Neural progenitor cell (in vitro differentiated cells): ENCODE results near the gene PRDX6. TPM values are rescaled to one million over a fixed set of nuclear protein-coding genes. Genes with fewer than 3 reads are reported as not detected.

Source experiments
- DNase-seq: peaks from one replicate; pipeline ENCODE4 v3.0.0-alpha.2; 2016; ENCODE audit warnings: low spot score
- H2AFZ ChIP-seq: fragments of 200-600 bp; sonication (generic); replicated peaks from 2 replicates; pipeline ENCODE4 v1.6.1; 2016; ENCODE audit warnings: antibody characterized with exemption
- H3F3A ChIP-seq: fragments of 200-600 bp; sonication (generic); 2 replicates; pipeline ENCODE4 v1.6.1; 2016; ENCODE audit warnings: antibody characterized with exemption, low read depth
- H3K27ac ChIP-seq: fragments of 200-600 bp; sonication (generic); 2 replicates; pipeline ENCODE4 v1.5.1; 2016; ENCODE audit warnings: mild to moderate bottlenecking
- H3K27me3 ChIP-seq: fragments of 200-600 bp; sonication (generic); 2 replicates; pipeline ENCODE4 v1.6.1; 2016; ENCODE audit warnings: mild to moderate bottlenecking, moderate library complexity
- H3K36me3 ChIP-seq: fragments of 200-600 bp; sonication (generic); 2 replicates; pipeline ENCODE4 v1.5.1; 2016
- H3K4me1 ChIP-seq: fragments of 200-600 bp; sonication (generic); 2 replicates; pipeline ENCODE4 v1.6.1; 2016; ENCODE audit warnings: mixed run types
- H3K4me2 ChIP-seq: fragments of 200-600 bp; sonication (generic); 2 replicates; pipeline ENCODE4 v1.6.1; 2016
- H3K4me3 ChIP-seq: fragments of 200-600 bp; sonication (generic); 2 replicates; pipeline ENCODE4 v1.5.1; 2016
- H3K79me2 ChIP-seq: fragments of 200-600 bp; sonication (generic); 2 replicates; pipeline ENCODE4 v1.6.1; 2016; ENCODE audit warnings: low read depth
- H3K9ac ChIP-seq: fragments of 200-600 bp; sonication (generic); 2 replicates; pipeline ENCODE4 v1.6.1; 2016
- H3K9me3 ChIP-seq: fragments of 200-600 bp; sonication (generic); 2 replicates; pipeline ENCODE4 v1.5.1; 2016; ENCODE audit warnings: low read depth
- H4K20me1 ChIP-seq: fragments of 200-600 bp; sonication (generic); 2 replicates; pipeline ENCODE4 v1.6.1; 2016; ENCODE audit warnings: low read depth
- H3K27ac Mint-ChIP-seq: 3 replicates; pipeline ENCODE4 v1.8.0; 2021; ENCODE audit warnings: mixed read lengths
- H3K27me3 Mint-ChIP-seq: 2 replicates; pipeline ENCODE4 v1.8.0; 2022; ENCODE audit warnings: low read depth, mild to moderate bottlenecking, inconsistent platforms, moderate library complexity, mixed read lengths; ENCODE audit not compliant: insufficient read depth
- H3K36me3 Mint-ChIP-seq: 3 replicates; pipeline ENCODE4 v1.8.0; 2021; ENCODE audit warnings: mixed read lengths
- H3K4me1 Mint-ChIP-seq: 3 replicates; pipeline ENCODE4 v1.8.0; 2021; ENCODE audit warnings: mixed read lengths
- H3K4me3 Mint-ChIP-seq: 3 replicates; pipeline ENCODE4 v1.8.0; 2021; ENCODE audit warnings: mild to moderate bottlenecking, moderate library complexity, mixed read lengths
- H3K9me3 Mint-ChIP-seq: 3 replicates; pipeline ENCODE4 v1.8.0; 2020; ENCODE audit warnings: mixed read lengths
- EZH2 ChIP-seq: fragments of 200-600 bp; sonication (generic); IDR thresholded peaks from 2 replicates; pipeline ENCODE4 v1.6.1; 2017; ENCODE audit warnings: antibody characterized with exemption, mild to moderate bottlenecking, moderate library complexity
- EZH2phosphoT487 ChIP-seq: fragments of 200-600 bp; sonication (generic); IDR thresholded peaks from 2 replicates; pipeline ENCODE4 v1.6.1; 2017; ENCODE audit warnings: antibody characterized with exemption
- total RNA-seq: library from RNA; depleted of rRNA; stranded (reverse); fragments of >200 nt; gene quantifications from 2 replicates; pipeline ENCODE4 v1.2.3, GENCODE V29; 2015; ENCODE audit warnings: low replicate concordance
- TF ChIP-seq, protein P1 (sequence below): fragments of 200-600 bp; sonication (generic); IDR thresholded peaks from 2 replicates; pipeline ENCODE4 v1.5.1; 2017; ENCODE audit warnings: antibody characterized with exemption, mild to moderate bottlenecking

PRDX6 gene
- total RNA-seq, 1 donor from 2014 or later: 441 TPM

GRCh38 chr1:173484276-173484675 lies 7.1 kb downstream of the PRDX6 start:
- Histone ChIP-seq H3K9me3 (no peaks in the 10 kb centered on the region), H3K36me3 (peaks cover 49% of the 10 kb centered on the region), H3K79me2 (peaks cover 41% of the 10 kb centered on the region), H3K9ac (no peak overlapping the region), H3K27me3 (no peaks in the 10 kb centered on the region), H2AFZ (no peak overlapping the region), H4K20me1 (peaks cover 33% of the 10 kb centered on the region), H3K4me2 (no peak overlapping the region), H3F3A (peaks cover 13% of the 10 kb centered on the region), H3K4me3 (no peak overlapping the region), H3K4me1 (peaks cover 8% of the 10 kb centered on the region), H3K27ac (no peak overlapping the region)
- Mint-ChIP-seq H3K4me1 (peaks cover 16% of the 10 kb centered on the region), H3K27me3 (peaks cover 2% of the 10 kb centered on the region), H3K27ac (no peak overlapping the region), H3K4me3 (no peak overlapping the region), H3K9me3 (no peaks in the 10 kb centered on the region), H3K36me3 (peaks cover 64% of the 10 kb centered on the region)
- DNase-seq: no peak
- TF ChIP-seq, protein P1, sequence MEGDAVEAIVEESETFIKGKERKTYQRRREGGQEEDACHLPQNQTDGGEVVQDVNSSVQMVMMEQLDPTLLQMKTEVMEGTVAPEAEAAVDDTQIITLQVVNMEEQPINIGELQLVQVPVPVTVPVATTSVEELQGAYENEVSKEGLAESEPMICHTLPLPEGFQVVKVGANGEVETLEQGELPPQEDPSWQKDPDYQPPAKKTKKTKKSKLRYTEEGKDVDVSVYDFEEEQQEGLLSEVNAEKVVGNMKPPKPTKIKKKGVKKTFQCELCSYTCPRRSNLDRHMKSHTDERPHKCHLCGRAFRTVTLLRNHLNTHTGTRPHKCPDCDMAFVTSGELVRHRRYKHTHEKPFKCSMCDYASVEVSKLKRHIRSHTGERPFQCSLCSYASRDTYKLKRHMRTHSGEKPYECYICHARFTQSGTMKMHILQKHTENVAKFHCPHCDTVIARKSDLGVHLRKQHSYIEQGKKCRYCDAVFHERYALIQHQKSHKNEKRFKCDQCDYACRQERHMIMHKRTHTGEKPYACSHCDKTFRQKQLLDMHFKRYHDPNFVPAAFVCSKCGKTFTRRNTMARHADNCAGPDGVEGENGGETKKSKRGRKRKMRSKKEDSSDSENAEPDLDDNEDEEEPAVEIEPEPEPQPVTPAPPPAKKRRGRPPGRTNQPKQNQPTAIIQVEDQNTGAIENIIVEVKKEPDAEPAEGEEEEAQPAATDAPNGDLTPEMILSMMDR: no peak
- TF ChIP-seq EZH2: no peak
- TF ChIP-seq EZH2phosphoT487: no peak

GRCh38 chr1:173485401-173485800 lies 8.3 kb downstream of the PRDX6 start:
- Histone ChIP-seq H3K4me1 (no peaks in the 10 kb centered on the region), H3K9ac (no peak overlapping the region), H3K79me2 (peaks cover 30% of the 10 kb centered on the region), H2AFZ (no peak overlapping the region), H3K9me3 (no peaks in the 10 kb centered on the region), H3K4me2 (no peak overlapping the region), H3K27ac (no peak overlapping the region), H3K4me3 (no peak overlapping the region), H3K36me3 (peaks cover 49% of the 10 kb centered on the region), H3F3A (peaks cover 16% of the 10 kb centered on the region), H4K20me1 (peaks cover 21% of the 10 kb centered on the region), H3K27me3 (no peaks in the 10 kb centered on the region)
- H3K4me3 Mint-ChIP-seq: no peak overlapping the region
- H3K27ac Mint-ChIP-seq: no peak overlapping the region
- peaks cover 4% of the 10 kb centered on the region for H3K27me3 Mint-ChIP-seq
- H3K4me1 Mint-ChIP-seq: peaks cover 8% of the 10 kb centered on the region
- no peaks in the 10 kb centered on the region for H3K9me3 Mint-ChIP-seq
- TF ChIP-seq, protein P1: no peak
- TF ChIP-seq EZH2 (no peak), EZH2phosphoT487 (no peak)
- peaks cover 61% of the 10 kb centered on the region for H3K36me3 Mint-ChIP-seq
- DNase-seq: no peak

- Histone ChIP-seq H3K27me3 (no peaks in the 10 kb centered on the region), H3K27ac (no peak overlapping the region)
- peaks cover 49% of the 10 kb centered on the region for H3K36me3 Mint-ChIP-seq
These were observed 10.9 kb downstream of the PRDX6 start for GRCh38 chr1:173488001-173488400.

More at GRCh38 chr1:173488001-173488400, 10.9 kb downstream of the PRDX6 start:
- Histone ChIP-seq H3K36me3 (peaks cover 27% of the 10 kb centered on the region), H3K4me2 (no peak overlapping the region), H3K9ac (no peak overlapping the region), H3K79me2 (peaks cover 10% of the 10 kb centered on the region), H3K4me3 (no peak overlapping the region), H3K9me3 (no peaks in the 10 kb centered on the region), H3K4me1 (no peaks in the 10 kb centered on the region), H4K20me1 (peaks cover 8% of the 10 kb centered on the region), H2AFZ (no peak overlapping the region), H3F3A (peaks cover 16% of the 10 kb centered on the region)
- H3K27me3 Mint-ChIP-seq: peaks cover 5% of the 10 kb centered on the region
- no peak overlapping the region for H3K4me3 Mint-ChIP-seq
- TF ChIP-seq, protein P1: no peak
- TF ChIP-seq EZH2phosphoT487 (no peak), EZH2 (no peak)
- H3K4me1 Mint-ChIP-seq: peaks cover 8% of the 10 kb centered on the region
- DNase-seq: no peak
- H3K9me3 Mint-ChIP-seq: no peaks in the 10 kb centered on the region
- H3K27ac Mint-ChIP-seq: no peak overlapping the region
